Pancreas (tissue), 10 donors: Measurements from ENCODE around the gene NUDT14. TPM values are rescaled to one million over a fixed set of nuclear protein-coding genes. Genes with fewer than 3 reads are reported as not detected.
A peak's percentile ranks its signal among the peaks of the same experiment; 100 is the strongest.

Experiments
- ATAC-seq, 4 donors: fragments of 200-7000 bp; cut with Tn5 transposase; one replicate each; pipeline versions ENCODE4 v1.8.0 to v1.9.1; 2020; ENCODE audit warnings: mild to moderate bottlenecking in 4 of 4, moderate library complexity in 4 of 4
- DNase-seq, 6 donors: peaks; one replicate each; pipeline ENCODE4 v3.0.0-alpha.2; 2020
- FAIRE-seq: peaks from 2 replicates; lab custom pipeline; 2012; peaks lifted over from hg19 to GRCh38; lab: Jason Lieb, UNC
- H3K27ac ChIP-seq, 4 donors: fragments of 200-600 bp; sonication (generic); 1 replicate in 3 of 4; 2 replicates in 1 of 4; pipeline versions ENCODE4 v1.5.0 to v1.8.0; 2020
- H3K27me3 ChIP-seq, 4 donors: fragments of 200-600 bp; one replicate each; pipeline ENCODE4 v1.8.0; 2021
- H3K36me3 ChIP-seq, 3 donors: fragments of 200-600 bp; sonication (generic) in 1 of 3; one replicate each; pipeline versions ENCODE4 v1.5.0 to v1.8.0; 2020 to 2021
- H3K4me1 ChIP-seq, 3 donors: fragments of 200-600 bp; one replicate each; pipeline ENCODE4 v1.8.0; 2021
- H3K4me3 ChIP-seq, 4 donors: fragments of 200-600 bp; sonication (generic) in 2 of 4; one replicate each; pipeline versions ENCODE4 v1.5.0 to v1.8.0; 2020 to 2021
- H3K9me3 ChIP-seq, 4 donors: fragments of 200-600 bp; one replicate each; pipeline ENCODE4 v1.8.0; 2021
- CTCF ChIP-seq, 4 donors: fragments of 200-600 bp; sonication (generic) in 3 of 4; IDR thresholded peaks; one replicate each; pipeline versions ENCODE4 v1.5.0 to v1.8.0; 2021; ENCODE audit warnings: antibody characterized with exemption in 4 of 4
- WGBS, 2 donors: extraction: QIAGEN DNeasy Blood & Tissue Kit; methylation state at CpG; one replicate each; pipeline ENCODE4 v1.1.7; 2013; 5-methylcytosine and 5-hydroxymethylcytosine counted together
- intact Hi-C, 3 donors: fragments of 100-400 bp; cut with DNase I; formaldehyde crosslinking; loops; one replicate each; pipeline versions ENCODE4 v1.11.1 to v1.14.2; 2022
- polyA plus RNA-seq, 2 donors: library from polyadenylated mRNA; stranded (reverse); fragments of 200-250 nt; gene quantifications; one replicate each; pipeline ENCODE4 v1.2.3, GENCODE V29; 2013
- total RNA-seq, 6 donors: library from RNA; stranded (reverse); fragmentation: NEBNext Ultra II Directional in 4 of 6; extraction: Animal tissue kit (Norgen Biotek cat#: 25700) in 4 of 6; gene quantifications; one replicate each; pipeline versions ENCODE4 v1.2.1 to v1.2.4, GENCODE V29; 2021 to 2023
- donor health status: healthy with polysubstance abuse.
- donor health status: DM: no; HTN: no; CAD: no; lungs with moderate emphysema.
- donor health status: DM: no; HTN: no; CAD: no.
- donor health status: control.
- donor health status: control.
- donor health status: Bipolar disorder and iron deficiency.
- donor health status: DM: yes; HTN: yes; CAD: no.
- donor health status: DM: no; HTN: no; CAD: no.
- donor health status: DM: no; HTN: no; CAD: no.
- donor health status: DM: yes; HTN: yes; CAD: no.

The NUDT14 gene
- total and polyA plus RNA-seq, 8 donors = 24.7 to 64.9 (median 32.6) TPM

- H3K9me3 ChIP-seq = no peaks in the 10 kb centered on the region
- 63 to 71% methylated on average over 20 of the region's 20 CpGs for WGBS, 2 donors
- no peak overlapping the region for H3K4me3 ChIP-seq
- ATAC-seq (no peak), FAIRE-seq (no peak), DNase-seq (peak in 1 of 6 donors; percentile 38)
- TF ChIP-seq CTCF (IDR thresholded peaks at IDR 0.05) = no peak
- no peaks in the 10 kb centered on the region for H3K36me3 ChIP-seq
- peaks cover 0 to 2% (median 0%) of the 10 kb centered on the region in 4 donors for H3K27me3 ChIP-seq
- H3K27ac ChIP-seq = no peak overlapping the region
- intact Hi-C loops = loop anchor here in 2 of 3 donors (5.0 kb wide), 2 partner anchors 150 to 155 kb away; no protein-coding TSS in a partner anchor
- H3K4me1 ChIP-seq = peaks cover 14 to 25% (median 21%) of the 10 kb centered on the region in 3 donors
Measured at GRCh38 chr14:105201925-105202513, 20.9 kb upstream of the NUDT14 start.

GRCh38 chr14:105201156-105201924 lies 20.2 kb upstream of the NUDT14 start:
- FAIRE-seq (no peak), DNase-seq (peak in 1 of 6 donors; percentile 24), ATAC-seq (no peak)
- Histone ChIP-seq H3K27me3 (peaks cover 0 to 2% (median 0%) of the 10 kb centered on the region in 4 donors), H3K4me1 (peaks cover 14 to 25% (median 21%) of the 10 kb centered on the region in 3 donors), H3K36me3 (no peaks in the 10 kb centered on the region), H3K9me3 (no peaks in the 10 kb centered on the region), H3K27ac (no peak overlapping the region), H3K4me3 (no peak overlapping the region)
- no peak for TF ChIP-seq CTCF (IDR thresholded peaks at IDR 0.05)
- intact Hi-C loops = loop anchor here in 2 of 3 donors (5.0 kb wide), 2 partner anchors 151 to 156 kb away; no protein-coding TSS in a partner anchor
- 42 to 44% methylated on average over 28 of the region's 28 CpGs for WGBS, 2 donors

GRCh38 chr14:105200641-105201040 lies 19.5 kb upstream of the NUDT14 start:
- H3K36me3 ChIP-seq = no peaks in the 10 kb centered on the region
- H3K9me3 ChIP-seq = no peaks in the 10 kb centered on the region
- 67 to 85% methylated on average over 16 of the region's 16 CpGs for WGBS, 2 donors
- peaks cover 0 to 2% (median 0%) of the 10 kb centered on the region in 4 donors for H3K27me3 ChIP-seq
- H3K4me1 ChIP-seq = peaks cover 11 to 21% (median 17%) of the 10 kb centered on the region in 3 donors
- intact Hi-C loops = loop anchor here in 2 of 3 donors (5.0 kb wide), 2 partner anchors 152 to 157 kb away; no protein-coding TSS in a partner anchor
- ATAC-seq = no peak
- no peak for TF ChIP-seq CTCF (IDR thresholded peaks at IDR 0.05)
- no peak overlapping the region for H3K4me3 ChIP-seq
- no peak for DNase-seq
- FAIRE-seq = no peak
- no peak overlapping the region for H3K27ac ChIP-seq

GRCh38 chr14:105200074-105200473 lies 19.0 kb upstream of the NUDT14 start:
- Histone ChIP-seq H3K36me3 (no peaks in the 10 kb centered on the region), H3K4me3 (no peak overlapping the region), H3K9me3 (no peaks in the 10 kb centered on the region), H3K27me3 (peaks cover 0 to 2% (median 0%) of the 10 kb centered on the region in 4 donors), H3K27ac (no peak overlapping the region), H3K4me1 (peaks cover 5 to 15% (median 12%) of the 10 kb centered on the region in 3 donors)
- no peak for DNase-seq
- ATAC-seq = no peak
- TF ChIP-seq CTCF (IDR thresholded peaks at IDR 0.05) = no peak
- WGBS, 2 donors = 60 to 62% methylated on average over 9 to 10 of the region's 10 CpGs
- intact Hi-C loops = loop anchor here in 2 of 3 donors (5.0 kb wide), 2 partner anchors 152 to 157 kb away; no protein-coding TSS in a partner anchor
- FAIRE-seq = no peak
